ENCODE results near the gene COMT. TPM values are rescaled to one million over a fixed set of nuclear protein-coding genes. Genes with fewer than 3 reads are reported as not detected.
A peak's percentile ranks its signal among the peaks of the same experiment; 100 is the strongest.
"Not testable (repeated sequence)": the region's sequence is repeated elsewhere in the genome, so short reads cannot be mapped to it uniquely, and the experiment has no call there.

COMT gene
- total RNA-seq, 1 experiment from 2014 or later: 248 TPM

DNA sequence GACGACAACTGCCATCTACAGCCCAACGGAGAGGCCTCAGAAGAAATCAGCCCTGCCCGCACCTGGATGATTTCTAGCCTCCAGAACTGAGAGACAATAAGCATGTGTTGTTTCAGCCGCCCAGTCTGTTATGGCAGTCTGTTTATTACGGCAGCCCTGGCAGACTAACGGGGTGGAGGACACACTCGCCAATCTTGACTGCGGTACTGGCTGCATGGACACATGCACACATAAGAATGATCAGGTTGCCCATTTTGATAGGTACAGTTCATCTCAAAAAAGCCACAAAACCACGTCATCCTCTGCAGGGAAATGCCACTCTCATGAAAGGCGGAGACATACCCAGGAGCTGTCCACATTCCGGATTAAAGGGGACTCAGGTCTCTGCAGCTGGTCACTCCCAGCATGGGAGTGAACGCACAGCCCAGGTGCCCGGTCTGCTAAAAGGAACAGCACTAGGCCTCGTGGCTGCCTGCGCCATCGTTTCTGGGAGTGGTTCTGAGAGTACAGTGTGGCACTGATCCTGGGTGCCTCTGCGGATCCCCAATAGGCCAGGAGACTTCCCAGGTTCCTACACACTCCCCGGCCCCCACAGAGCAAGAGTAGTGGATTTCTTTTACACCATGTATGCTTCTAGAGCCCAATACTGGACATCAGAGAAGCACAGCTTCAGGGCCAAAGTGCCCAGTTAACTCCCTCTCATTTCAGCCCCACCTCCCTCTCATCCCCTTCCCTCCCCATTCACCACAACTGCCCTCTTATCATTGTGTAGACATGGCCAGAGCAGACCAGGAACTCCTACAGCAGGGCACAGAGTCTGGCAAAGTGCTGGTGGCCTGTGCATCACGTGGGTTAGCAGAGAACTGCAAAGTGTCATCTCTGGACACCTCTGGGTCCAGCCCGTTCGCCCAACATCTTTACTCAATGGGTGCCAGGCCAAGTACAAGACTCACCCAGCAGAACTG is 11.7 kb upstream of the COMT start:
- peak; percentile 12 for DNase-seq (ENCODE audit: low read depth)

DNA sequence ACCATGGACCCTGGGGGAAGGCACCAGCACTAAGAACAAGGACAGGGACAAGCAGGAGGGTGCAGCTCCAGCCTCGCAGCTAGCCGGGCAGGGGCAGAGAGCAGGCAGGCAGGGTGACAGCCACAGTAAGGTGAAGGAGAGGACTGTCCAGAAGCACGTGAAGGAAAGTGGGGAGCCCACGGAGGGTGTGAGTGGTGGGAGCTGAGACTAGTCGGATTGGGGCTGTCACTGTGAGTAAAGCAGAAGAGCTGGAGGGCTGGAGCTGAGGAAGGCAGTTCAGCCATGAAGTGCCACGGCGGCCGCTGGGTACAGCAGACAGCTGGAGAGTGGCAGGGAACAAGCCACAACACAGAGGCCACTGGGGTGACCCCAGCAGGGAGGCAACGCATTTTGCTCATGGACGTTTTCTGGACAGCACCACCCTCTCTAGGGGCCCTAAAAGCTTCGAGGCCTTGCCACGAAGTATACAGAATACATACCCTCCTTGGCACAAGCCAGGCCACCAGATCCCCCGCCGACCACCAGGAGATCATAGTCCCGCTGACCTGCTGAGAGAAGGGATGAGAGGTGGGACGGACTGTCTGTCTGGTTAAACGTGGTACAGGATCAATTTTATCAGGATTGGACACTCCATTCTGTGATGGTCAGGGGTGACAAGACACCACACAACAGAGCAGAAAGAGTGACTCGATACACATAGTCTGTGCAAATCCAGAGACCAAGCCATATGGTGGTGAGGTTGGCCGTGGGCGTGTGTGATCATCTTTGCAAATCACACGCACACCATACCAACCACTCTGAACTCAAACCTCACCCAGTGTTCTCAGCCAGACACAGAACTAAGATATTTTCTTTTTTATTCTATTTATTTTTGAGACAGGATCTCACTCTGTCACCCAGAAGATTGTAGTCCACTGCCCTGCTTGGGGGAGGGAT is 10.8 kb upstream of the COMT start:
- DNase-seq (ENCODE audit: low read depth): no peak

DNA sequence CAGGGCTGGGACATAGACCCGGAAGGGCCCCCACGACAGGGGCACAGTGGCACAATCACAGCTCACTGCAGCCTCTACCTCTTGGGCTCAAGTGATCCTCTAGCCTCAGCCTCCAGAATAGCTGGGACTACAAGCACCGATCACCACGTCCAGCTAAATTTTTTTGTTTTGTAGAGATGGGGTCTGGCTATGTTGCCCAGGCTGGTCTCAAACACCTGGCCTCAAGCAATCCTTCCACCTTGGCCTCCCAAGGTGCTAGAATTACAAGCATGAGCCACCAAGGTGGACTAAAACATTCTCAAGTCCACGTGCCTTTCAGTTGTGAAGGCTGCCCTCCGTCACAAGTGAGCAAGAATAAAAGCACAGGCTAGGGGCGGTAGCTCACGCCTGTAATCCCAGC is 10.1 kb upstream of the COMT start:
- DNase-seq (ENCODE audit: low read depth): no peak

DNA sequence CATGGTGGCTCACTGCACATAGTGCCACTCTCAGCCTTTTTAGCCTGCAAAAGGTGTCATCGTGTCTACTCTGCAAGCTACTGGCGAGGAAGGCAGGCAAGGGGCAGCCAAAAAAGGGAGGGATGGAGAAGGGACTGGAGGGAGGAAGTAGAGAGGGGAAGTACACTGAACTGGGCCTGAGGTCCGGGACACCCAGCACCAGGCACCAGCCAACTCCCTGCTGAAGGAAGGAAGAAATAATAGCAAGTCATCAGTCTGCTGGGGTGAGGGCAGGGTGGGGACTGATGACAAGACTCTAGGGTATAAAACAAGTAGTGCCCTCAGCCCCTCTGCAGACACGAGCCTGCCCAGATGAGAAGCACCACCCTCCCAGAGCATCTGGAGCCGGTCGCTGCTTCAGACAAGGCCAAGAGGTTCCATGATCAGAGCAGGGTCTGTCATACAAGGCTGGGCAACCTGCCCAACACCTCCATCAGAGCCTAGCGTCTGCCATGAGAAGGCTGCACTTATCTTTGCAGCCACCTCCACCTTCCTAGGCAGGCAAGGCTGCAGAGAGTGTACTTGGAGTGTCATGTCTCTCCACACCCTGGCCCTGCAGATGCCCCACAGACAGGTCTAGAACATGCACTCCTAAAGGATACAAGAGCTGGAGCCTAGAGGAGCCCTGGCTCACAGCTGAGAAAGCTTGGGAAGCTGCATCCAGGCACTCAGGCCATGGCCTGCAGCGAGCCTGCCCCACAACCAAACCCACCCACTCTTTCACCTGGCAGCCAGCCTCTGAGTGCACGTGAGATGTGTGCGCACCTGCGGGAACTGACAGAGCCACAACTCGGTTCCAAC is 9.0 kb upstream of the COMT start:
- no peak for DNase-seq (ENCODE audit: low read depth)

DNA sequence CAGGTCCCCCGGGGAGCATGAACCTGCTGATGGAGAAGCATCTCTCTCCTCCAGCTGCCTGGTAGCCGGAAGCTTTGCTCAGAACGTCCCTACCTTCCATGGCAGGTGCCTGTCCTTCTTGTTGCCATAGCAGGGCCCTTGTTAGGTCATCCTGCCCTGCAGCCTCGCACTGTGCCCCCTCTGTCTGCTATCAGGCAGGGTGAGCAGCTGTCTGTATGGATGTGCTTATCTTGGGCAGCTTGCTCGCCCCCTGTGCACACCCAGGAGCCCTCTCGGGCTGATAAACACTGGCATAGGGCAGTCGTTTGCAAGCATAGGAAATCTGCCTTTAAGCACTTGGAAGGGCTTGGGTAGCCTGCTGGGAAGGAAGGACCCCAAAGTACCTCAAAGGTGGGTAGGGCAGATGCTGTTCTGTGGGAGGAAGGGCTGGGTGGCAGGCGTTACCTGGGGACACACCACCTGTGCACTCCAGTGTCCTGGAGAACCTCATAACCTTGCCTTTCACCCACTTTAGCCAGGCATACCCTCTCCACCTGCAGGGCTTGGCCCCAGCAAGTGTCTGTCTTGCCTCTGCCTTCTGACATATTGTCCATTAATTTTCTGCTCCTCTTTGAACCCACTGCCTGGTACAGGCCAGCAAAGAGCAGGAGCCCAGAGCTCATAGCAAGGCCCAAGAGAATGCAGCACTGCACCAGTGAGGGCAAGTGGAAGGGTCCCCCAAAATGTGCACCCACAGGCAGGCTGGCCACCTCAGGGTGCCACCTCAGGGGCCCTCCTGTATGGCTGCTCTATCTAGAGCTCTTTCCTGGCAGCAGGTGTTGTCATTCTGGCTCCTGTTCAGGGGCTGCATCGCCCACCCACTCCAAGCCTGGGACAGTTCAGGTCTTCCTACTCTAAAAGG is 8.0 kb upstream of the COMT start:
- no peak for DNase-seq (ENCODE audit: low read depth)

DNA sequence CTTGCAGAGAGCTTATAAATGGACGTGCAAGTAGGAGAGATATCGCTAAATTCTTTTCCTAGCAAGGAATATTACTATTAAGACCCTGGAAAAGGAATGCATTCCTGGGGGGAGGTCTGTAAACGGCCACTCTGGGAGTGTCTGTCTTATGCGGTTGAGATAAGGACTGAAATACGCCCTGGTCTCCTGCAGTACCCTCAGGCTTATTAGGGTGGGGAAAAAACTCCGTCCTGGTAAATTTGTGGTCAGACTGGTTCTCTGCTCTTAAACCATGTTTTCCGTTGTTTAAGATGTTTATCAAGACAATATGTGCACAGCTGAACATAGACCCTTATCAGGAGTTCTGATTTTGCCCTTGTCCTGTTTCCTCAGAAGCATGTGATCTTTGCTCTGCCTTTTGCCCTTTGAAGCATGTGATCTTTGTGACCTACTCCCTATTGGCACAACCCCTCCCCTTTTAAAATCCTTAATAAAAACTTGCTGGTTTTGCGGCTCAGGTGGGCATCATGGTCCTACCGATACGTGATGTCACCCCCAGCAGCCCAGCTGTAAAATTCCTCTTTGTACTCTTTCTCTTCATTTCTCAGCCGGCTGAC is 6.4 kb upstream of the COMT start:
- DNase-seq (ENCODE audit: low read depth): not testable (repeated sequence)

DNA sequence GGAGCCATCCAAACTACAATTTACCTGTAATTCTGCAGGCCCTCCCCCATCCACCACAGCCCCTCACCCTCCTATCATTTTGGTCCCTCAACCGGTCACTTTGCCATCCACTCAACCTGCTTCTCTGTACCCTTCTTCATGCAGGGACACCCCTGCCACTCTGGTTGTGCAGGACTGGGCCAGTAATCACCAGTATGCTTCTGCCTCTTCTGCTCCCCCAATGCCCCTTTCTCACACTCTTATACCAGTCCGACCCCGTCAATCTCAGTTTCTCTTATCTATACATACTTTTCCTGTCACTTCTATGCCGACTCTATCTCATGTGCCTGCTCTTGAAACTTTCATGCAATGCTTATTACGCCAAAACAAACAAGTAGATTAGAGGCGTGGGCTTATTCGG is 5.1 kb upstream of the COMT start:
- DNase-seq (ENCODE audit: low read depth): no peak

DNA sequence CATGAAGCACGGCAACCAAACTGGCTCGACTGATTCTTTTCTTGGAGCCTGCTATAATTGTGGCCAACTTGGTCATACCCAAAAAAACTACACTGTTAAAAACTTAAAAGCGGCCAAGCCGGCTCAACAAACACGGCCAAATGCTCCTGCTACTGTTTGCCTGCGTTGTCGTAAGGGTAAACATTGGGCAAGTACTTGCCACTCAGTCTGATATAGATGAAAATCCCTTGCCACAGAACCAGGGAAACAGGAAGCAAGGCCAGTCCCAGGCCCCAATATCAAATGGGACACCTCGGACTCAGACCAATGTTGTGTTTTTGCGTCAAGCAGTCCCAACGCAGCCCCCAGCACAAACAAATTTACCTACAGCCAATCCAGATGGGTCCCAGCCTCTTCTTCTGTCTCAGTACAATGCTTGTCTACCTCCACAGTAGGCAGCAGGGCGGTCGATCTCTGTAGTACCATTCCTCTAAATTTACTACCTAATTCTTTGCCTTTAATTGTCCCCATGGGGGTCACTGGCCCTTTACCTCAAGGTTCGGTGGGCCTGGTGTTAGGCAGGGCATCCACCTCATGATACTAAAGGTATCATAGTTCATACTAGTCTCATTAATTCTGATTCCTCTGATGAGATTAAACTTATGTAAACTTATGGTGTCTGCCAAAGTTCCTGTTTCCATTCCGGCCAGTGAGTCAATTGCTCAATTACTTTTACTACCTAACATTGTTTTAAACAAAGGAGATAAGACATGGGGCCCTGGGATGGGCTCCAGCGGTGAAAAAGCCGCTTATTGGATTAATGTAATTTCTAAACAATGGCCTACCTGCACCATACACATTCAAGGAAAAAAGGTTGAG is 3.7 kb upstream of the COMT start:
- no peak for DNase-seq (ENCODE audit: low read depth)

DNA sequence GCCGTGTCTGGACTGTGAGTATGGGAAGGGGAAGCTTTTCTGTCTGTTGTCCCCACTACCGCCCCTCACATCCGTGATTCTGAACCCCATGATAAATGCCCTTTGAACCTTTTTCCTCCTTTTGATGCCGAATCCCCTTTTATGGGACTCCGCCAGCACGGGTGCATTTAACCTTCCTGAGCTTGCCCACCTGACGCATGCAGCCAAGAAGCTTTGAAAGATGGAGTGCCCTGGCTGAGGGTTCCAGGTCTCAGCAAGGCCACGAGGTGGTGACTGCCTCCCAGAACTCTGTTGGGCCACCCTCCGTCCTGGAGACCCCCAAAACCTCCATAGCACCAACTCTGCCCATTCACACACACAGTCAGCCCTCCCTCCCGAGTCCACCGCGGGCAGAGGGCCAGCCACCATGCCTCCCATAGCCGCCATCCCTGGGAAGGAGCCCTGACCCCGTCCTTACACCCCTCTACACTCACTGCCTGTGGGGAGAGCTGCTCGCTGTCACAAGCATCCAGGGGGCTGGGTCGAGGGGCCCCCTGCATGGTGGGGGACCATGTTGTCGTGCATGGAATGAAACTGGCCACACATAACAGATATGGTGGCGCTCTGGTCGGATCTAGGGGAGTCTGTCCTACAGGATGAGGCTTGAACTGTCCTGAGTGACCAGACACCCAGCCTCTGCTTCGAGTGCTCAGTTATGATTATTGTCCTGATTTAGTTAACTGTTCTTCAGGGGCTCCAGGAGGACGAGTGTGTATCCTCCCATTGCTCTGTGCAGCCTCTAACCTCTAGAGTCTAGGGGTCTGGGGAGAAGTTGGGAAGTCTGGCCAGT is 822 bp upstream of the COMT start:
- no peak for DNase-seq (ENCODE audit: low read depth)

DNA sequence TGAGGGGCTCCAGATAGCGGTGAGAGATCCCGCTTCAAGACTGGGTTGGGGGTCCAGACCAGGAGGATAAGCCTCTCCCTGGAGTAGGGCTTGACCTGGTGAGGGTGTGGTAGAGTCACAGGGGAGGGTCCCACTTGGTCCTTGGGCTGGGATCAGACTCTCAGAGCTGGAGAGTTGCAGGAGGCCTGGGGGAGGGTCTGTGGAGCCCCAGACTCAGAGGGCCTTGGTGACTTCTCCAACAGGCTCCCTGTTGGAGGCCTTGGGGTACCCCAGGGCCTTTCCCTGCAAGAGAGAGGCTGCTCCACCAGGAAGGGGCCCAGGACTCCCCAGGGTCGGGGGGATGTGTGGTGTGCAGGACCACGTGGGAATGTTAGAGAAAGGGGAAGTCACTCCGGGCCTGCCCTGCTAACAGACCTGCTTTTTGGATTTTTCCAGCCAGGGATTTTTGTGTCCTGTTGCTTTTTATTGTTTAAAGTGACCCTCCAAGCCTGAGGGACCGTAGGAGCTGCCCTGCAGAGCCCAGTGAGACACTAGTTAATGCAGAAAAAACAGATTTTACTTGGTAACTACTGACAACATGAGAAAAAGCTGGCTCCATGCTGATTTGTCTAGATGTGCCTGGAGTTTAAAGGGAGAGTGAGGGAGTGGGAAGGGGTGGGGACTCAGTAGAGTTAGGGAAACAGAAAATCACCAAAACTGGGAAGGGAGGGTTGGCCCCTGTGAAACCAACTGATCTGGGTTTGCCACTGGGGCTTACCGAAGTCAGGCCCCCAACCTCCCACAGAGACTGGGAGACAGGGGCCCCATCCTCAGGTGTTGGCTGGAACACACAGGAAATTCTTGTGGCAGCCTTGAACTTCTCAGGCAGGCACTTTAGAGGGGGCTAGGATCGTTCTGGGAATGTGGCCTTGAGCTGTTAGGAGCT is 847 bp downstream of the COMT start:
- peak; percentile 65 for DNase-seq (ENCODE audit: low read depth)

DNA sequence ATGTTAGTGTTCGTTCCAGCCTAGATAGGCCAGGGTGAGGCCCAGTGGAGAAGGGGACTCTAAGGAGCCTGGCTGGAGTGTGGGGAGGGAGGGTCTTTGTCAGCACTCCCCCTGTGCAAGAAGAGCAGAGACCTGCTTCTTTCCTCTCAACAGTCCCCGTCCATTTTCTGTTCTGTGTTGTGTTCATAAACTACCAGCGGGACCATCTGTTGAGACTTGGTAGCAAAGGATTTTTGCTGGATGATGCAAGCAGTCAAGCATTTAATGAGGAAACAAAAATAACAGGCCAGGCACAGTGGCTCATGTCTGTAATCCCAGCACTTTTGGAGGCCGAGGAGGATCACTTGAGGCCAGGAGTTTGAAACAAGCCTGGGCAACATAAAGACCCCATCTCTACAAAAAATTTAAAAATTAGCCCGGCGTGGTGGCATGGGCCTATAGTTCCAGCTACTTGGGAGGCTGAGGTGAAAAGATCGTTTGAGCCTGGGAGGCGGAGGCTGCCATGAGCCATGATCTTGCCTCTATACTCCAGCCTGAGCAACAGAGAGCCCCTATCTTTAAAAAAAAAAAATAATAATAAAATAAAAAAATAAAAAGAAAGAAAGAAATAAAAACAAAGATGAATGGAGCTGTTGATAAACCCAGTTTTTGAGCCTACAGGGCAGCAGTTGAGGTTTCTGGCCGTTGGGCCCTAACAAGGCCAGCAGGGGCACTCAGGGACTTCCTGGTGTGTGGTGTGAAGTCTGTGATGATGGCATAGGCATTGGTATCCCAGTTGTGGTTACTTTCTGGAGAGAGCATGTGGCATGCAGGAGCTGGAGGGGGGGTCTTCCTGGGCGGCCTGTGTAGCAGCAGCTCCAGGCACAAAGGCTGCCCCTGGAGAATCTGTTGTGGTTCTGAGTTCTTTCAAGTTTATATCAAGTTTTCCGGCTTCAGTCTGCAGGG is 1.8 kb downstream of the COMT start:
- peak; percentile 90 for DNase-seq (ENCODE audit: low read depth)

DNA sequence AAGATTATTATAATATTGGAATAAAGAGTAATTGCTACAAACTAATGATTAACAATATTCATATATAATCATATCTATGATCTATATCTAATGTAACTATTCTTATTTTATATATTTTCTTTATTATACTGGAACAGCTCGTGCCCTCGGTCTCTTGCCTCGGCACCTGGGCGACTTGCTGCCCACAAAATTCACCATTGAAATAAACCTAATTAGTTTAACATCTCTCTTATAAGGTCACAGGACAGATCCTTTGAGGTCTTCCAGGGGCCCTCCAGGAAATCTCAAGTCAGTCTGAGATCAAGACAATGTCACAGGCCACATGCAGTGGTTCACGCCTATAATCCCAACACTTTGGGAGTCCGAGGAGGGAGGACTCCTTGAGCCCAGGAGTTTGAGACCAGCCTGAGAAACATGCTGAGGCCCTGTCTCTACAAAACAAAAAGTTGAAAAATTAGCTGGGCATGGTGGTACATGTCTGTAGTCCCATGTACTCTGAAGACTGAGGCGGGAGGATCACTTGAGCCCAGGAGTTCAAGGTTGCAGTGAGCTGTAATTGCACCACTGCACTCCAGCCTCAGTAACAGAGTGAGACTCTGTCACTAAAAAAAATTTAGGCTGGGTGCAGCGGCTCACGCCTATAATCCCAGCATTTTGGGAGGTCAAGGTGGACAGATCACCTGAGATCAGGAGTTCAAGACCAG is 6.6 kb downstream of the COMT start:
- DNase-seq (ENCODE audit: low read depth): no peak

DNA sequence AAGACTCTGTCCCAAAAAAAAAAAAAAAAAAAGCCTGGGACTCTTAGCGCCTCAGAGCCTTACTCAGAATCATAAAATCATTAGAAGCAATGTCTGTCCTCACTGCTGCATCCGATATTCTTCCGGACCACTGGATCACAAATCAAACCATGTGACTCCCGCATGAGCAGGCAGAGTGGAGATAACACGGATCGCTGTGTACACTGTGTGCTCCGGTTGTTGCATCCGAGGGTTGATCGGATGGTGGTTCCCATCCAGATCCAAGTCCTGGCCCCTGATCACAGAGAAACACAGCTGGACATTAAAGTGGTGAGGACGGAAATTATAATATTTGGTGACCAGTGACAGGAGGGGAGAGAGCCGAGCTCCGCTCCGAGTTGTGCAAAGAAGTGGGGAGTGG is 9.8 kb downstream of the COMT start:
- DNase-seq (ENCODE audit: low read depth): no peak

DNA sequence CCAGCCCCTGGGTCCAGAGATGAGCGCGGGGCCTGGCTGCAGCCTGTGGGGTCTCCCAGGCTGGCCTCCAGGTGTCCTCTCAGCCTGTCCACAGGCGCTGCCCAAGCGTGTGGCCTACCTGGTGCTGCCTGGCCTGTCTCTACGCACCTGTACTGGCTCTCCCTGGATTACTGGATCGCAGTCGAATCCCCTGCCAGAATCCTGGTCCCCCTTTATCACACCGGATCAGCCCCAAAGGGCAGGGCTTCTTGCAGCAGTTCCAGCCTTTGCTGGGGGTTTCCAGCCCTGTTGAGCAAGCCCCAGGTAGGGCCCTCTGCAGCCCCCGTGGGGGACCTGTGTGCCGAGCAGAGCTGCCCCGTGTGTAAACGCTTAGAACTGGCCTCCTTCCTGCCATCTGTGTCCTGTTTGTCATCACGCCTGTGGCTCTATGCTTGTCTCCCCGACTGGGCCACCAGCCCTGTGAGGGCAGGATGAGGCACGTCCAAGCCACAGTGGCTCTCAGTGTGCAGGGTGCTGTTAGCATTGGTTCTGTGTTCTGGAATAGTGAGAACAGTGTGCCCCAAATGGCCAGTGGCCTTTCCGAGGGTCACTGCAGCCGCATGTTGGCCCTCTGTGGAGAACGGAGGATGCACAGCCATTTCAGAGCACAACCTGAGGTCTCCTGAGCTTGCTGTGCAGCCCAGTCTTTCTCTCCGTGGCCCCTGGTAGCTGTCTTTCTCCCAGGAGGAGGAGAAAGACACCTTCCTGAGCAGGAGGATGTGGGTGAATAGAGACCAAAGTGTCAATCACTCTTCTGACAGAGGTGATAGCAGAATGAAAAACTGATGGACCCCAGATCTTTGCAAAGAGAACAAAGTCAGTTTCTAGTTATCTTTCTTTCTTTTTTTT is 13.9 kb downstream of the COMT start:
- DNase-seq (ENCODE audit: low read depth): no peak

All from M059J (cell line).